SK-N-SH (cell line): ENCODE data around the gene GAL3ST3. TPM values are rescaled to one million over a fixed set of nuclear protein-coding genes. Genes with fewer than 3 reads are reported as not detected.

Experiments used
- CTCF ChIA-PET: fragments of 300-600, 350-600 bp; formaldehyde crosslinking; extraction: SDS; loops from one replicate; lab custom pipeline; 2021; lab: Yijun Ruan, JAX
- POLR2A ChIA-PET: fragments of 350-600 bp; sonication (Branson Sonifier 250); formaldehyde crosslinking; extraction: SDS; loops from one replicate; lab custom pipeline; 2020; ENCODE audit warnings: antibody characterized with exemption, inconsistent platforms; lab: Yijun Ruan, JAX
- DNase-seq: peaks from one replicate; pipeline ENCODE4 v3.0.0; 2012
- H2AFZ ChIP-seq: fragments of 200-600 bp; sonication (generic); 2 replicates; pipeline ENCODE4 v1.8.1; 2016; ENCODE audit warnings: antibody characterized with exemption, mild to moderate bottlenecking, low read depth
- H3F3A ChIP-seq: fragments of 200-600 bp; sonication (generic); replicated peaks from 2 replicates; pipeline ENCODE3; 2016; ENCODE audit warnings: antibody characterized with exemption, mild to moderate bottlenecking; ENCODE audit not compliant: insufficient read depth
- H3K27ac ChIP-seq, 2 experiments: fragments of 200-500 bp in 1 of 2; fragments of 200-600 bp in 1 of 2; sonication (Bioruptor generic) in 1 of 2; sonication (generic), shearing (Covaris generic) in 1 of 2; 2 replicates each; pipeline versions ENCODE4 v1.5.1 to v1.6.1; 2014 to 2016; ENCODE audit warnings: low read depth in 2 of 2, inconsistent platforms in 1 of 2, low read length in 1 of 2, mild to moderate bottlenecking in 1 of 2, mixed read lengths in 1 of 2
- H3K27me3 ChIP-seq: fragments of 200-600 bp; sonication (generic), shearing (Covaris generic); 2 replicates; pipeline ENCODE4 v1.6.1; 2016; ENCODE audit warnings: mixed run types; ENCODE audit not compliant: insufficient read depth
- H3K36me3 ChIP-seq, 2 experiments: fragments of 200-500 bp in 1 of 2; fragments of 200-600 bp in 1 of 2; sonication (Bioruptor generic) in 1 of 2; sonication (generic) in 1 of 2; replicated peaks in 1 of 2; 2 replicates each; pipeline versions ENCODE3 to v1.5.1; 2014 to 2016; ENCODE audit warnings: low read length in 1 of 2, mild to moderate bottlenecking in 1 of 2; ENCODE audit not compliant: insufficient read depth in 2 of 2, control insufficient read depth in 1 of 2
- H3K4me1 ChIP-seq, 2 experiments: fragments of 200-500 bp in 1 of 2; fragments of 200-600 bp in 1 of 2; sonication (Bioruptor generic) in 1 of 2; sonication (generic), shearing (Covaris generic) in 1 of 2; 2 replicates each; pipeline versions ENCODE4 v1.5.1 to v1.6.1; 2014 to 2016; ENCODE audit warnings: low read depth in 1 of 2, low read length in 1 of 2, mixed run types in 1 of 2; ENCODE audit not compliant: insufficient read depth in 2 of 2, control insufficient read depth in 1 of 2
- H3K4me2 ChIP-seq: fragments of 200-600 bp; sonication (generic), shearing (Covaris generic); 2 replicates; pipeline ENCODE4 v1.6.1; 2017; ENCODE audit warnings: mixed run types
- H3K4me3 ChIP-seq, 2 experiments: fragments of 200-500 bp in 1 of 2; fragments of 200-600 bp in 1 of 2; sonication (Bioruptor generic) in 1 of 2; sonication (generic), shearing (Covaris generic) in 1 of 2; 2 replicates each; pipeline versions ENCODE4 v1.5.1 to v1.8.1; 2014 to 2016; ENCODE audit warnings: low read depth in 2 of 2, inconsistent platforms in 1 of 2, low read length in 1 of 2, mild to moderate bottlenecking in 1 of 2, mixed read lengths in 1 of 2, moderate library complexity in 1 of 2
- H3K79me2 ChIP-seq: fragments of 200-600 bp; sonication (generic); 2 replicates; pipeline ENCODE4 v1.8.1; 2017; ENCODE audit warnings: mild to moderate bottlenecking; ENCODE audit not compliant: insufficient read depth
- H3K9ac ChIP-seq: fragments of 200-600 bp; sonication (generic); 2 replicates; pipeline ENCODE4 v1.6.1; 2017; ENCODE audit warnings: mixed run types
- H3K9me2 ChIP-seq: fragments of 200-600 bp; sonication (generic); 2 replicates; pipeline ENCODE4 v1.6.1; 2017; ENCODE audit warnings: mixed run types
- H3K9me3 ChIP-seq: fragments of 200-600 bp; sonication (generic); 2 replicates; pipeline ENCODE4 v1.6.1; 2017; ENCODE audit warnings: mixed run types, mild to moderate bottlenecking, moderate library complexity
- H4K20me1 ChIP-seq: fragments of 200-600 bp; sonication (generic); 2 replicates; pipeline ENCODE4 v1.6.1; 2017; ENCODE audit warnings: mild to moderate bottlenecking, mixed run types; ENCODE audit not compliant: insufficient read depth
- CTCF ChIP-seq: fragments of 200-600 bp; sonication (generic); IDR thresholded peaks from 2 replicates; pipeline ENCODE4 v1.6.1; 2017; ENCODE audit warnings: antibody characterized with exemption, mild to moderate bottlenecking, moderate library complexity
- ELF1 ChIP-seq: IDR thresholded peaks from 2 replicates; pipeline ENCODE4 v1.4.0; 2012
- EP300 ChIP-seq, 2 experiments: IDR thresholded peaks; 2 replicates each; pipeline versions ENCODE4 v1.4.0 to v1.6.1; 2012; ENCODE audit warnings: borderline replicate concordance in 1 of 2, low read depth in 1 of 2, low read length in 1 of 2
- EZH2phosphoT487 ChIP-seq: fragments of 200-600 bp; sonication (generic); IDR thresholded peaks from 2 replicates; pipeline ENCODE4 v1.6.1; 2017; ENCODE audit warnings: low read depth, mixed run types, mild to moderate bottlenecking, antibody characterized with exemption, moderate library complexity, borderline replicate concordance
- FOSL2 ChIP-seq: IDR thresholded peaks from 2 replicates; pipeline ENCODE4 v1.4.0; 2012; ENCODE audit warnings: low read depth, mild to moderate bottlenecking, moderate library complexity, borderline replicate concordance
- FOXJ3 ChIP-seq: sonication (generic); formaldehyde crosslinking; IDR thresholded peaks from 2 replicates; pipeline ENCODE4 v1.5.1; 2020; ENCODE audit warnings: mild to moderate bottlenecking, missing genetic modification reagents
- FOXM1 ChIP-seq: IDR thresholded peaks from 2 replicates; pipeline ENCODE4 v1.4.0; 2012; ENCODE audit warnings: low read depth, mild to moderate bottlenecking
- MXI1 ChIP-seq: IDR thresholded peaks from 2 replicates; pipeline ENCODE4 v1.6.1; 2012; ENCODE audit warnings: mild to moderate bottlenecking, low read depth, low read length, improper control_type of control experiment
- POLR2AphosphoS5 ChIP-seq: IDR thresholded peaks from 2 replicates; pipeline ENCODE4 v1.6.1; 2012; ENCODE audit warnings: low read depth, low read length
- RAD21 ChIP-seq: IDR thresholded peaks from 2 replicates; pipeline ENCODE4 v1.6.1; 2012; ENCODE audit warnings: mild to moderate bottlenecking, low read length
- RCOR1 ChIP-seq: fragments of 150-350 bp; IDR thresholded peaks from 2 replicates; pipeline ENCODE4 v1.6.1; 2017; ENCODE audit warnings: antibody characterized with exemption, low read length
- RXRA ChIP-seq: IDR thresholded peaks from 2 replicates; pipeline ENCODE4 v1.4.0; 2012; ENCODE audit warnings: low read depth, mild to moderate bottlenecking, borderline replicate concordance
- SMC3 ChIP-seq: IDR thresholded peaks from 2 replicates; pipeline ENCODE4 v1.6.1; 2012; ENCODE audit warnings: low read depth, low read length, improper control_type of control experiment
- TAF1 ChIP-seq: IDR thresholded peaks from 2 replicates; pipeline ENCODE4 v1.6.1; 2012; ENCODE audit warnings: low read depth, mild to moderate bottlenecking, low read length, moderate library complexity, borderline replicate concordance
- TCF12 ChIP-seq: IDR thresholded peaks from 2 replicates; pipeline ENCODE4 v1.4.0; 2012
- USF1 ChIP-seq: IDR thresholded peaks from 2 replicates; pipeline ENCODE4 v1.4.0; 2012; ENCODE audit warnings: low read depth, borderline replicate concordance
- YY1 ChIP-seq: IDR thresholded peaks from 2 replicates; pipeline ENCODE4 v1.4.0; 2012; ENCODE audit warnings: low read depth, mild to moderate bottlenecking
- WGBS: methylation state at CpG from one replicate; pipeline ENCODE4 v1.1.6; 2017; ENCODE audit warnings: low lambda C conversion rate; 5-methylcytosine and 5-hydroxymethylcytosine counted together
- polyA plus RNA-seq, 3 experiments: library from polyadenylated mRNA; depleted of rRNA; stranded (reverse); fragments of >200 nt; gene quantifications; 2 replicates each; pipeline ENCODE4 v1.2.3, GENCODE V29; 2012
- TF ChIP-seq, protein P1 (sequence below): fragments of 150-350 bp; IDR thresholded peaks from 2 replicates; pipeline ENCODE4 v1.6.1; 2017; ENCODE audit warnings: antibody characterized with exemption, low read length, low read depth, borderline replicate concordance
- TF ChIP-seq, protein P2 (sequence below): IDR thresholded peaks from 2 replicates; pipeline ENCODE4 v1.4.0; 2012; ENCODE audit warnings: low read depth, borderline replicate concordance

Gene GAL3ST3
- polyA plus RNA-seq, 1 of the 3 experiments (the other 2 are of a cell fraction): 3.2 TPM

DNA sequence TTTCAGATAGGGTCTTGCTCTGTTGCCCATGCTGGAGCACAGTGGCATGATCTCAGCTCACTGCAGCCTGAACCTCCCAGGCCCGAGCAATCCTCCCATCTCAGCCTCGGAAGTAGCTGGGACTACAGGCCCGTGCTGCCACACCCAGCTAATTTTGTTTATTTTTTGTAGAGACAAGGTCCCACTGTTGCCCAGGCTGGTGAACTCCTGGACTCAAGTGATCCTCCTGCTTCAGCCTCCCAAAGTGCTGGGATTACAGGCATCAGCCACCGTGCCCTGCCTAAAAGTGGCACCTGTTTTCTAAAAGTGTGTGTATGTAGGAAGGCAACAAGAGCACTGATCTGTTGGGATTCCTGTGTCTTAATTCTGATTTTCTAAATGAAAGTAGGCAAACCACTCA, 41.3 kb upstream of the GAL3ST3 start:
- 98% methylated on average over 4 of the region's 4 CpGs for WGBS
- H3K9me3 ChIP-seq: no peaks in the 10 kb centered on the region
- peaks cover 0 to 5% of the 10 kb centered on the region in 2 experiments; a peak in 2 of 4 replicates for H3K4me1 ChIP-seq
- H3F3A ChIP-seq: no peaks in the 10 kb centered on the region
- H4K20me1 ChIP-seq: peaks cover 27% of the 10 kb centered on the region
- no peak overlapping the region for H3K27ac ChIP-seq
- peaks cover 0 to 22% of the 10 kb centered on the region in 2 experiments for H3K36me3 ChIP-seq
- DNase-seq: no peak
- peaks cover 86% of the 10 kb centered on the region for H3K79me2 ChIP-seq
- H3K4me3 ChIP-seq: no peak overlapping the region
- H3K4me2 ChIP-seq: no peak overlapping the region
- TF ChIP-seq RAD21: no peak
- no peak for TF ChIP-seq FOXM1
- no peak for TF ChIP-seq TCF12
- TF ChIP-seq POLR2AphosphoS5: no peak
- no peak for TF ChIP-seq SMC3
- TF ChIP-seq USF1: no peak
- TF ChIP-seq TAF1: no peak
- TF ChIP-seq, protein P1, sequence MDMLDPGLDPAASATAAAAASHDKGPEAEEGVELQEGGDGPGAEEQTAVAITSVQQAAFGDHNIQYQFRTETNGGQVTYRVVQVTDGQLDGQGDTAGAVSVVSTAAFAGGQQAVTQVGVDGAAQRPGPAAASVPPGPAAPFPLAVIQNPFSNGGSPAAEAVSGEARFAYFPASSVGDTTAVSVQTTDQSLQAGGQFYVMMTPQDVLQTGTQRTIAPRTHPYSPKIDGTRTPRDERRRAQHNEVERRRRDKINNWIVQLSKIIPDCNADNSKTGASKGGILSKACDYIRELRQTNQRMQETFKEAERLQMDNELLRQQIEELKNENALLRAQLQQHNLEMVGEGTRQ: no peak
- no peak for TF ChIP-seq EP300 (IDR thresholded peaks at IDR 0.05; ENCODE audit: borderline replicate concordance in 1 of 2, low read depth in 1 of 2, low read length in 1 of 2)
- TF ChIP-seq RXRA: no peak
- no peak for TF ChIP-seq EZH2phosphoT487
- no peak for TF ChIP-seq FOXJ3 (CRISPR knock-in tag)
- no peak for TF ChIP-seq MXI1
- TF ChIP-seq, protein P2, sequence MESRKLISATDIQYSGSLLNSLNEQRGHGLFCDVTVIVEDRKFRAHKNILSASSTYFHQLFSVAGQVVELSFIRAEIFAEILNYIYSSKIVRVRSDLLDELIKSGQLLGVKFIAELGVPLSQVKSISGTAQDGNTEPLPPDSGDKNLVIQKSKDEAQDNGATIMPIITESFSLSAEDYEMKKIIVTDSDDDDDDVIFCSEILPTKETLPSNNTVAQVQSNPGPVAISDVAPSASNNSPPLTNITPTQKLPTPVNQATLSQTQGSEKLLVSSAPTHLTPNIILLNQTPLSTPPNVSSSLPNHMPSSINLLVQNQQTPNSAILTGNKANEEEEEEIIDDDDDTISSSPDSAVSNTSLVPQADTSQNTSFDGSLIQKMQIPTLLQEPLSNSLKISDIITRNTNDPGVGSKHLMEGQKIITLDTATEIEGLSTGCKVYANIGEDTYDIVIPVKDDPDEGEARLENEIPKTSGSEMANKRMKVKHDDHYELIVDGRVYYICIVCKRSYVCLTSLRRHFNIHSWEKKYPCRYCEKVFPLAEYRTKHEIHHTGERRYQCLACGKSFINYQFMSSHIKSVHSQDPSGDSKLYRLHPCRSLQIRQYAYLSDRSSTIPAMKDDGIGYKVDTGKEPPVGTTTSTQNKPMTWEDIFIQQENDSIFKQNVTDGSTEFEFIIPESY: no peak
- TF ChIP-seq CTCF: no peak
- no peak for TF ChIP-seq YY1
- no peak for TF ChIP-seq ELF1
- TF ChIP-seq RCOR1: no peak
- no peak for TF ChIP-seq FOSL2
- no peaks in the 10 kb centered on the region for H3K27me3 ChIP-seq
- H3K9me2 ChIP-seq: no peaks in the 10 kb centered on the region
- H2AFZ ChIP-seq: no peak overlapping the region
- H3K9ac ChIP-seq: no peak overlapping the region
- ChIA-PET CTCF (no interaction called here), POLR2A (no interaction called here)
